GM23248 (cell line): Measurements from ENCODE around the gene POM121C.
"Not testable (repeated sequence)": the region's sequence is repeated elsewhere in the genome, so short reads cannot be mapped to it uniquely, and the experiment has no call there.

Source experiments
- EZH2 ChIP-seq: fragments of 200-600 bp; sonication (generic); IDR thresholded peaks from 2 replicates; pipeline ENCODE4 v1.6.1; 2018; ENCODE audit warnings: antibody characterized with exemption, mild to moderate bottlenecking; ENCODE audit not compliant: insufficient read depth, poor library complexity, severe bottlenecking
- EZH2phosphoT487 ChIP-seq: fragments of 200-600 bp; sonication (generic); IDR thresholded peaks from 2 replicates; pipeline ENCODE4 v1.6.1; 2018; ENCODE audit warnings: antibody characterized with exemption, moderate library complexity, mild to moderate bottlenecking, low read depth; ENCODE audit not compliant: insufficient read depth

- TF ChIP-seq EZH2, EZH2phosphoT487: not testable (repeated sequence)
Observed at GRCh38 chr7:75404663-75405062, 81.4 kb downstream of the POM121C start.
